HG02981 (cell line): ENCODE data around the gene LRMDA.

Experiments
- ATAC-seq: cut with Tn5 transposase; IDR thresholded peaks from one replicate; pipeline ENCODE4 v1.9.1; 2021; ENCODE audit warnings: mild to moderate bottlenecking, moderate library complexity; ENCODE audit not compliant: unreplicated experiment

Gene LRMDA

GRCh38 chr10:75531571-75532031 is 100.2 kb downstream of the LRMDA start:
- no peak for ATAC-seq

DNA sequence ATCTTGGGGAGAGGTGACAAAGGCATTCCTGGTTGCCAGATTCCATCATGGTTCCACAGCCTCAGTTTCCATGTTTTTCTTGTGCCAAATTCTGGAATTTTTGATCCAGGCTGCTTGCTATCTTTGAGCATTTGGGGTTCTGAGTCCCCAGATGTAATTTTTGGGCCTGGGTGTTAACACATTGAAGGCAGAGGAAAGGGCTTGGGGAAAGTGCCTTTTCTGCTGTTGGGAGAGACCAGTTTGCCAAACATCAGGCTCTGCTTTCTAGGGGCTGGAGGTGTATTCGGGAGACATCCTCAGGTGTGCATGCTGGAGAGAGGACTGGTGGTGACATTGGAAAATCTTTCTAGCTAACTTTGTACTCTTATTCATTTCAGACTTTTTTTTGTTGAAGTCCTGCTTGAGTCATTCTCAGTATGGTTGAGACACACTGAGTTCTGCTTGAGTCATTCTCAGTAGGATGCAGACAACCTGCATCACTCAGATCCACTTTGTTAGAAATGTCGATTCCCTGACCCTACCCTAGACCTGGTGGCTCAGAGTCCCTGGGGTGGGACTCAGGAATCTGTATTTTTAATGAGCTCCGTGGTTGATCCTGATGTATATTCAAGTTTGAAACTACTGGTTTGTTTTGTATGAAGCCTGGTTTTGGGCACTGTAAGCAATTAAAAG is 101.0 kb downstream of the LRMDA start:
- no peak for ATAC-seq

GRCh38 chr10:75538144-75538543 is 106.7 kb downstream of the LRMDA start:
- ATAC-seq, result no peak

GRCh38 chr10:75538765-75539164 is 107.3 kb downstream of the LRMDA start:
- no peak for ATAC-seq

DNA sequence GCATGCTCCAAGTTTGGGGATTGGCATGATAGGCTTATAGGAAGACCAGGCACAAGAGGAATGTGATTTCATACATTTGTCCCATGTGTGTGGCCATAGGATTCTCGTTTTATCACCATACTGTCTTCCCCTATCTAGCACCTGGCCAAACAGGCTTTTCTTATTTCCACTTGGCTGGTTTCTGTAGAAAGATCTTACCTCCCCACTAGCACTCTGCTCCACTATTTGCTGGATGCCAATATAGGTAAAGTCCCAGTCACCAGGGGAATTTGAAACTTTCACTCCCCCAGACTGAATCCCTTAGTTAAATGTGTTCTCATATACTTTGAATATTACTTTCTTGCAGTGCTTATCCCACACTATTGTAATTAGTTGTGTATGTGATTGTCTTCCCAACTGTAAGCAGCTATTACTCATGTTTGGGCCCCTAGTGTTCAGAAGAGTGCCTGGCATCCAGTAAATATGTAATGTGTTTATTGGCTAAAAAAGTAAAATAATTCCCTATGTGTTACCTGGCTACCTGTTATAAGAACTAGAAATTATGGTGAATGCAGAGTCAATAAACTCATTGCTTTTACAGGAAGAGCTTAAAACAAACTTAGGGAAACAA is 109.0 kb downstream of the LRMDA start:
- no peak for ATAC-seq

GRCh38 chr10:75540981-75541380 is 109.6 kb downstream of the LRMDA start:
- ATAC-seq, result no peak

DNA sequence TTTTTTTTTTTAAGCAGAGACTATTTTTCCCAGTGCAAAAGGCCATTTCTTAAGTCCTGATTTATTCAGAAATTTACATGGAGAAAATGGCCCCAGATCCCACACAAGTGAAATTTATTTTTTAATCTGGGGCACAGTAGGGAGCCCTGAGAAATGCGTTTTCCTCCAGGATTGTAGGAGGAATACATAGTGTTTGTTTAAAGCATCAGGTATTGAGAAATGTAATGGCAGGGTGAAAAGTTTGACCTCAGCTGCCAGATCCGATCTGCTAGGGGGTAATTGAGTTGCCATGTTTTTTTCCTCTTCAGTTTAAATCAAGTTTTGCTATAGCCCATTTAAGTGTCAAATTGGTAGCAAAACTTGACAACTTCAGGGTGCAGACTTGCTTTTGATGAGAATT is 110.0 kb downstream of the LRMDA start:
- ATAC-seq, result no peak

DNA sequence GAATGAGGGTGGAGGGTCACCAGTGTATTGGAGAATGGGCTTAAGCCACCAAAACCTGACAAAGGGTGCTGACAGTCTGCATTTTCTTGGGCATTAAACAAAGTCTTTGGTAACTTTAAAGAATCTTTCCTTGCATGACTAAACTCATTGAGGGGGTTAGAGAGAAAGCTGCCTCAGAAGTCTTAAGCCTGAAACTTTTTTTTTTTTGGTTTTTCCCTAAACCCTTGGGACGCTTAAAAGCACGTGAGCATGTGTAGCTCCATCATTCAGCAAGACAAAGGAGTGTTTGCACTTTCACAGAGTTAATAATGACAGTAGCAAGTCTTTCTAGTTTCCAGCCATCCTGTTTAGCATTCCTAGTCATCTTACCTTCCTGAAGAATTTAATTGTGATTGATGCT is 110.7 kb downstream of the LRMDA start:
- ATAC-seq, result no peak

DNA sequence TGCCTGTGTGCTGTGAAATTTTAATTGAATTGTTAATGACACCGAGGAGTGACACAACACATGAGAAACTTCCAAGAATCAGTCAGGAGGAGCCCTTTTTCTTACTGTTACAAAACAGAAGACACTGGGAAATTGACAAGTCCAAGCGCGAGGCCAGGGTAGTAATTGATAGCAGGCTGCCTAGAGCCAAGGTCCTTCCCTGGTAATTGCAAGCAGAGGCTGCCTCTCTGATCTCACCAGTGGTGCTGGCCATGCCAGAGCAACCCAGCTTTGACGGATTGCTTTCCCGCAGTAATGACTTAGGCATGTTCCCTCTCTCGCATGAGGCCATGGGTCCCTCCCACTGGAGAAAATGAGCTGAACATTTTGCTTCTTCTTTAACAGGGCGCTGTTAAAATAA is 111.5 kb downstream of the LRMDA start:
- no peak for ATAC-seq

- ATAC-seq, result no peak
These were observed 113.0 kb downstream of the LRMDA start for GRCh38 chr10:75544386-75544785.

DNA sequence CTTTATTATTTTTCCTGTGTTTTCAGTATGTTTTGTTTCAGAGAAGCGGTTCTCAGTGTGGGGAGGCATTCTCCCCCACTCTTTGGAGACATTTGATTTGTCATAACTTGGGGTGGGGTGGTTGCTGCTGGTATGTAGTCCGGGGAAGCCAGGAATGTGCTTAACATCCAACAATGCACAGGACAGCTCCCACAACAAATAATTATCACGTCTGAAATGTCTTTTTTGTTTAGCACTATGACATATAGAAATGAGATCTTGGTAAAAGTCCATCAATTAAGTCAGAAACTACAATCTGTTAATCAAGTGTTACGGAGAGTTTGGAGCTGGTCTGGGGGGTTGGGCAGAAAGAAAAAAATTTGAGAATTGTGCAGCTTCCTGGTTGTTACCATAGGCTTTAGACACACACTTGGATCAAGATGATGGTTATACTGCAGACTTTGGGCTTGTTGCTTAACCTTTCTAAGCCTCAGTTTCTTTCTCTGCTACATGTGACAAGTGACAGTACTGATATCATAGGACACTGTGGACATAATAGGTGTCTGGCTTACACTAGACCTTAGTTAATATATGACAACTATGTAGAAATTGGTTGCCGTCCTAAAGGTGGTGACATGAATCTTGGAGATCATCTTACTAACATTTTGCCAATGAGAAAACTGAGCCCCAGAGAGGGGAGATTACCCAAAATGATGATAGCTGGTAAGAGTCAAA is 113.7 kb downstream of the LRMDA start:
- no peak for ATAC-seq

- no peak for ATAC-seq
These were observed 114.6 kb downstream of the LRMDA start for GRCh38 chr10:75546004-75546403.

DNA sequence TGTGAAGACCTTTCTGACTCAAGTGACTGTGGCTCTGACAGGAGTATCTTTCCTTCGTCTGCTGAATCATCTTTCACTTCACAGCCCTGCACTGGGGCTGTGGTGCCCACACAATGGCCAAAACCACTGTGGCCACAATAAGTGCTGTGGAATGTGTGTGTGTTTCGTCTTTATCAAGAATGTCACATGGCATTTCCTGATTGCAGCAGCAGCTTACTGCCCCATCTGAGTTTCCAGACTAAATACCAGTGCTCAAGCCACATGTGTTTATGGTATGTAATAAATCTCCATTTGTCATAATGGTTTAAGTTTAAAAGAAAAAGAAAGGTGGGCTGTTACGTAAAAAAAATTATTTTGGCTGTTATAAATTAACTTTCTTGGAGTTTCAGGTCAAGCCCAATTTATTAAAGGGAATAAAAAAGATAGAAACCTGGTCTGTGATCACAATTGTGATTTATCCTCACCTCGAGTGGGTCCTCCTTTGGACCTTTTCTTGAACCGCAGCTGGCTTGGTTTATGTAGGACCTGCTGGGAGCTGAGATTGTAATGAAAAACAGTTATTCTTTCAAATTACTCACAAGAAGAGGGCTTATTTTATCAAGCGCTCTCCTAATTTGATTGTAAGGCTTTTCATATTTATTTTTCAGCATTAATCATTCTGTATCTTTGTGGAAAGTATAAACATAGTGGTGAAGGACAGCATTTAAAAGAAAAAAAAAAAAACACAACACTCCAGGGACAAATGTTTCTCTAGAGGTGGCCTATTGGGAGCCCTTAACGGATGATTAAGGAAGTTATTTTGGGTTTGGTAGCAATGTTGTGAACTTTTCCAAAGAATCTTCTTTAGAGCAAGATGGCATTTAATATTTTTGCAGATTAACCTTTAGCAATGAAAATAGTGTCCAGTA is 116.2 kb downstream of the LRMDA start:
- no peak for ATAC-seq

GRCh38 chr10:75548356-75548755 is 116.9 kb downstream of the LRMDA start:
- ATAC-seq, result no peak

DNA sequence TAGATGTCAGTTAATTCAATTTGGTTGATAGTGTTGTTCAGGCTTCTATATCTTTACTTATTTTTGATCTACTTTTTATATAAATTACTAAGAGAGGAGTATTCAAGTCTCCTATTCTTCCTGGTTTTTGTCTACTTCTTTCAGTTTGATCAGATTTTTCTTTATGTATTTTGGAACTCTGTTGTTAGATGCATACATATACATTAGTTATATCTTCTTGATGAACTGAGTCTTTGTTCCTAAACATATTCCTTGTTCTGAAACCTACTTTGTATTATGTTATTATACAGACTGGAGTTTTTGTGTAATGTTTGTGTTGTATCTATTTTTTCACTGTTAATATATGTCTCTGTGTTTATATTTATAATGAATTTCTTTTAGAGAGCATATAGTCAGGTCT is 118.8 kb downstream of the LRMDA start:
- ATAC-seq, result no peak

DNA sequence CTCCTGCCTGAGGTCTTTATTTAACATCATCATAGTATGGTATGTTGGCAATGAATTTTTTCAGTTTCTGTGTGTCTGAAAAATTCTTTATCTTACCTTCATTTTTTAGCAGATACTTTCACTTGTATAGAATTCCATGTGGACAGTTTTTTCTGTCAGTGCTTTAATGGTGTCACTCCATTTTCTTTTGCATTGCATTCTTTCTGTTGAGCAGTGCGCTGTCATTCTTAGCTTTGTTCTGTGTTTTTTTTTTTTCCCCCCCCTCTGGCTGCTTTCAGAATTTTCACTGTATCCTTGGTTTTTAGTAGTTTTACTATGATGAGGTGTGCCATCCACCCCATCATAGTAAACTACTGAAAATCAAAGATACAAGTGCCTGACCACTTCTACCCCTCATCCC is 120.7 kb downstream of the LRMDA start:
- no peak for ATAC-seq

GRCh38 chr10:75553550-75553949 is 122.1 kb downstream of the LRMDA start:
- no peak for ATAC-seq

- no peak for ATAC-seq
These were observed 123.9 kb downstream of the LRMDA start for GRCh38 chr10:75555323-75555722.

- ATAC-seq, result no peak
These were observed 124.9 kb downstream of the LRMDA start for GRCh38 chr10:75556320-75556719.

- no peak for ATAC-seq
These were observed 134.1 kb downstream of the LRMDA start for GRCh38 chr10:75565286-75566251.
